NCI-H1092 (cell line): Measurements from ENCODE around the gene SPINT1.
"Not testable (repeated sequence)": the region's sequence is repeated elsewhere in the genome, so short reads cannot be mapped to it uniquely, and the experiment has no call there.

ENCODE experiments used
- DNase-seq: peaks from one replicate; lab custom pipeline; 2025; lab: John Stamatoyannopoulos, UW

Gene SPINT1

DNA sequence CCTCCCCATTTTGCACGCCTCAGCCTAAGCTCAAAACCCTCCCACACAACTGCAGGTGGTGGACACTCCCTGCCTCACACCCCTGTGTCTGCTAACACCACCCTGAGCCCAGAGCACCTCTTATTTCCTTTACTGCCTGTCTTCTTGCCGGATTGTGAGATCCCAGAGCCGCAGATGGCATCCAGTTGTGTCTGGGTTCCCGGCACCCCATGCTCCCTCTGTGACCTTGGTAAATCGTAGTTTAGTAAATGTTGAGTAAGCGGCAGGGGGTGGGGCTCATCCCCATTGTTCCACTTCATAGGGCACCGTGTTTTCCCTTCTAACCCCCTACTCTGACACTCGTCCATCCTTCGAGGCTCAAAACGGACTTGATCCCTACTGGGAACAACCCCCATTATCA, 14.9 kb downstream of the SPINT1 start:
- DNase-seq: no peak

GRCh38 chr15:40859206-40859851, 15.5 kb downstream of the SPINT1 start:
- peak; percentile 41 for DNase-seq

DNA sequence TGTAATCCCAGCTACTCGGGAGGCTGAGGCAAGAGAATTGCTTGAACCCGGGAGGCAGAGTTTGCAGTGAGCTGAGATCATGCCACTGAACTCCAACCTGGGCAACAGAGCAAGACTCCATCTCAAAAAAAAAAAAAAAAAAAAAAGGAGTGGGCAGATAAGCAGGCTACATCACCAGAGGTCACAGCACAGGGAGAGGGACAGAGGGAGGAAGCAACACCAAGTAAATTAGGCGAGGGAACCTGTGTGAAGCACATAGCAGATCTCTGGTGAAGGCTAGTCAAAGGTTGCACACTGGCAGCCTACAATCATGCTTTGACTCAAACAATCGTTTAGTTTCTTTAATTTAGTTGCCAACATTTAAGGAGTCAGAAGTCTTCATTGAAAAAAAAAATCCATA, 17.3 kb downstream of the SPINT1 start:
- DNase-seq: not testable (repeated sequence)

DNA sequence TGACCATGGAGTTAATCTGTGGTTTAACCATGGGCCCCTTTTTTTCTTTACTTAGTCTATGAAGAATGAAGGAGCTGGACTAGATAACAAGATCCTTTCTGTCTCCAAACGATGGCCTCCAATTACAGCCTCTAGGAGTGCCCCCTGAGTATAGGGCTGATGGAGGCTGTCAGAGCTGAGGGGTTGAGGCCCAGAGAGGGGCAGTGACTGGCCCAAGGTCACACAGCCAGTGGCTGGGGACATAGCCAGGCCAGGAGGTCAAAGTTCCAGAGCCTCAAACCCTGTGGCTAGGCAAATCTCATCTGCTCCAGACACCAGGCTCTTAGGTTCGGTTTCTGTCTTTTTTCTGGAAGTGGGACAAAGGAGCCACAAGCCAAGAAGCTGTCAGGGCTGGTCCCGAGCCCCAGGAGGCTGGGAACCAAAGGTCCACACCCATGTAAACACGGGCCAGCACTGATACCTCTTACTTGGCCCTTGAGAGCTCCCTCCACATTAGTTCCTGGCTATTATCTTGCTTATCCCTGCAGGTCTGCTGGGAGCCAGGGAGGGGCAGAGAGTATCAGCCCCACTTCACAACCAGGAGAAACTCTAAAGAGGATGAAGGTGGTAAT, 19.9 kb downstream of the SPINT1 start:
- no peak for DNase-seq

DNA sequence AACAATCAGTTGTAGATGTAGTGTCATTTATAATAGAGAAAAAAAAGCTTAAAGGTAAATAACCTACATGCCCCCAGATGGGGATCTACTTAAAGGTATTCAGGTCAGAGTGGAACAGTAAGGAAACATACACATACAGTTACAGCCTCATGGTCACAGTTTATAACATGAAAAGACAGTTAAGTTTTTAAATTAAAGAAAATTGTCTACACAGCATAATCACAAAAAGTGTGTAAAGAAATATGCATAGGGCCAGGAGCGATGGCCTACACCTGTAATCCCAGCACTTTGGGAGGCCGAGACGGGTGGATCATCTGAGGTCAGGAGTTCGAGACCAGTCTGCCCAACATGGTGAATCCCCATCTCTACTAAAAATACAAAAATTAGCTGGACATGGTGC, 23.4 kb downstream of the SPINT1 start:
- DNase-seq: no peak

DNA sequence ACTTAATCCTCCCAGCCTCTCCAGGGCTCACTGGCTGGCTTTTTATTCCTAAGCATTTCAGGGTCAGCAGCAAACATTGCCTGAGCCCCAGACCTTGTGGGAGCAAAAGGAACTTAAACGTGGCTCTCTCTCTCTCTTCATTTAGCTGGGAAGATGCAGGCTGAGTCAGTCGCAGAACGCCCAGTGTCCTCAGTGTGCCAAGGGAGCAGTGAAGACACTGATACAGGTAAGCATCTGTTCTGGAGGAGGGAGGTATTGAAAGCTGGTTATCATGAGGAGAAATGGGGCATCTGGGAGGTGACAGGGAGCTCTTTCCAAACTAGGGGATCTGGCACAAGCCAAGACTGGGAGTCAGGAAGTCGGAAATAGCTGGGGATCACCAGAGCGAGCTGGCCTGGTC, 25.8 kb downstream of the SPINT1 start:
- no peak for DNase-seq

- no peak for DNase-seq
Observed at GRCh38 chr15:40870716-40871115, 26.9 kb downstream of the SPINT1 start.

DNA sequence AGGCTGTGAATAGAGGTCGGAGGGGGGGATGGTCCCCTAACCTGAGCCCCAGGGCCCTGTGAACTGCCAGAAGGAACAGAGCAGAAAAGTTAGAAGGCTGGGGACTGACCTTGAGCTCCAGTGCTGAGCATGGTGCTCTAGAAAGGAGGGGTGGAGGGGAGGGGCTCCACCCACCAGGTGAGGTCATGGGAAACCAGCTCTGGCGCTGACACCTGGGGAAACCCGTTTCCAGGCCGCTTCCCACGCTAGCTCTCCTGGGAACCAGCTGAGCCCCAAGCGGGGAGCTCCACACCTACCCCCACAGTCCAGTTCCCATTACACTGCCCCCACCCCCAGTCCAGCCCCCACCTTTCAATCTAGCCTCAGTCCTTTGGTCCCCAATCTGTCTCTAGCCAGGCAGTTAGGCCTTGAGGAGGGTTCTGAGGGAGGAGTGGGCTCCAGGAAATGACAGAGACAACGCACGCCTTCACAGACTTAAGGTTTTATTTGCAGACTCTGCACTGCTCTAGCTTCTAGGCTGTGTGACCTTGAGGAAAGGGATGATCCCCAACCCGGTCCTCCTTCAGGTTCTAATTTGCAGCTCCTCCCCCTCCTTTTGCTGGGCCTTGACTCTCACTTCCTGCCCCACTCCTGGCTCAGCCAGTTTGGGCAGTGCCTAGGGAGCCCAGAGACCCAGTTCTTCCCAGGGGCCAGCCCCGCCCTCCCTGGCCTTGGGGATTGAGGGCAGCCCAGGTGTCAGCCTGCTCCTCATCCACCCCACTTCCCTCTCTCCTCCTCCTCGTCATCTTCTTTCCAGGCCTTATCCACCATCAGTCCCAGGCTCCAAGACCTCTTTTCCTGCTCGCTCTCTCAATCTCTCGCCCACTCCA, 28.1 kb downstream of the SPINT1 start:
- no peak for DNase-seq

- DNase-seq: no peak
Observed at GRCh38 chr15:40872791-40873693, 29.2 kb downstream of the SPINT1 start.

GRCh38 chr15:40873694-40874561, 30.1 kb downstream of the SPINT1 start, which contains the start of gene RHOV:
Gene RHOV, minus strand, starts transcription at chr15:40874234. Its CDS starts 95 bp downstream, at chr15:40874139.
- DNase-seq: peak; percentile 24

GRCh38 chr15:40875991-40876730, 32.3 kb downstream of the SPINT1 start:
- DNase-seq: no peak

DNA sequence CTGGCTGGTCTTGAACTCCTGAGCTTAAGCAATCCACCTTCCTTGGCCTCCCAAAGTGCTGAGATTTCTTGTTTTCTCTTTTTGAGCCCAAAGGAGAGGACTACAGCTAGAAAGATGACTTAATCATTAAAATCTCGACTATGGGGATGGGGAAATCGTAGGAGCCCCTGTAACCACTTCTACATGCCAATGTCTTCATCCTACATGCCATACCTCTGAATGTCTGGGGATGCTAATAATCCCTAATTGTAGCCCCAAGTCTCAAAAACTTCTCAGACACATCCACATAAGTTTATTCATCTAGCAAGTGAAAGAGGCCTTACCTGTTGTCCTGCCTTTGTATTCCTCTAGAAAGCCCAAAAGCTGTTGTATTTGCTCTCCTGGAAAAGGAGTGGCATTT, 33.8 kb downstream of the SPINT1 start:
- no peak for DNase-seq

DNA sequence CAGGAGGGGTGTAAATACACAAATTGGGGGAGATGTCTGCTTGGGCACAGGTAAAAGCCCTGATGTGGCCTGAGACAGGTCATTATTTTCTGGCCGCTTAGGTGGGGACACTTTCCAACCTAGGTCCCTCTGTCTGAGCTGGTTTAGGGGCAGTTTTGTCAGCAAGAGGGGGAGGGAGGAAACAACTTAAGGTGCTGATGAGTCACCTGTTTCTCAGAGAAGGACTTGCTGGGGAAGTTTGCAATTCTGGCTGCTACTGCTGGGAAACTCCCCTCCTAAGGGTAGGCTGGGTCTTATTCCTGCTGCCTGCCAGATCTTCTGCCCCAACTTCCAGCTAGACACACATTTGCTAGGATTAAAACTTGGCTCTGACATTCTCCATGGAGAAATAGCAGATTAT, 34.9 kb downstream of the SPINT1 start:
- no peak for DNase-seq

- no peak for DNase-seq
Observed at GRCh38 chr15:40879609-40880008, 35.8 kb downstream of the SPINT1 start.

DNA sequence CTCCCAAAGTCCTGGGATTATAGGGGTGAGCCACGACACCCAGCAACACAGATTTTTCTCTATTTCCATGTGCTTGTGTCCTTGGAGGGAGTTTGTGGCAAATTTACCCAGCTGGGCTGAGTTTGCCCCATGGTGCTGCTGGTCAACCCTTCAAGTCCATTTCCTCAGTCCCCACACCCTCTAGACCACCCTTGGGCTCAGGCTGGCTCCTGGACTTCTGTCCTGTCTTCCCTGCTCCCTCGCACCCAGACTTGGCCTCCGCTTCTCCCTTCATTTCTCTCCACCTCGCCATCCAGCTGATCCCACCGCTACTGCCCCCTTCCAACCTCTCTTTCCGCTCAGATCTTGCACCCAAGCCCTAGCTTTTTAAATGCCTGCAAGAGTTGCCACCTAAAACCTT, 37.5 kb downstream of the SPINT1 start:
- DNase-seq: no peak

DNA sequence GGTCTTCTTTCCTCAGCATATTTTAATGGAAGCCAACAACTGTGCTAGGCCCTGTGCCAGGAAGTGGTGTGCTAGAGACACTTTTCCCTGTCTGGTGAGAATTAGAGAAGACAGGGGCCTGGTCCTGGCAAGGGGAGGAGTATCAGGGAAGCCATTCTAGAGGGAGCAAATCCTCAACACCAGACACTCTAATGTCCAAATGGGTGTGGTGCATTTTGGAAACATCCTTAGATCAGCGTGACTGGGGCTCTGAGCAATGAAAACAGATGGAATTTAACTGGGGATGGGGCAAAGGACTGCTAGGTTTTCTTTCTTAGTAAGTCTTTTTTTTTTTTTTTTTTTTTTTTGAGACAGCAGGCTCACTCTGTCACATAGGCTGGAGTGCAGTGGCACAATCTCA, 42.7 kb downstream of the SPINT1 start:
- no peak for DNase-seq

GRCh38 chr15:40889112-40889511, 45.3 kb downstream of the SPINT1 start:
- no peak for DNase-seq

DNA sequence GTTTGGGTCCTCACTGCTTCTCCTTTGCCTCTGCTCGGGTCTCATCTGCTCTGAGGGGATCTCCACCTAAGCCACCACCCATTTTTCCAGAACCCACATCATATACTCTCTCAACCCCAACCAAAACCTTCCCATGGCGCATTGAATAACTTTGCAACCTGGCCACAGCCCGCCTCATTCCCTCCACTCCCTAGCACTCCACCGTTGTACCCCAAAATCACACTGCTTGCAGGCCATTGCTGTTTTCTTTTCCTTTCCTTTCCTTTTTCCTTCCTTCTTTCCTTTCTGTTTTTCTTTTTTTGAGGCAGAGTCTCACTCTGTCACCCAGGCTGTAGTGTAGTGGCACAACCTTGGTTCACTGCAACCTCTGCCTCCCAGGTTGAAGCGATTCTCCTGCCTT, 47.3 kb downstream of the SPINT1 start:
- no peak for DNase-seq

DNA sequence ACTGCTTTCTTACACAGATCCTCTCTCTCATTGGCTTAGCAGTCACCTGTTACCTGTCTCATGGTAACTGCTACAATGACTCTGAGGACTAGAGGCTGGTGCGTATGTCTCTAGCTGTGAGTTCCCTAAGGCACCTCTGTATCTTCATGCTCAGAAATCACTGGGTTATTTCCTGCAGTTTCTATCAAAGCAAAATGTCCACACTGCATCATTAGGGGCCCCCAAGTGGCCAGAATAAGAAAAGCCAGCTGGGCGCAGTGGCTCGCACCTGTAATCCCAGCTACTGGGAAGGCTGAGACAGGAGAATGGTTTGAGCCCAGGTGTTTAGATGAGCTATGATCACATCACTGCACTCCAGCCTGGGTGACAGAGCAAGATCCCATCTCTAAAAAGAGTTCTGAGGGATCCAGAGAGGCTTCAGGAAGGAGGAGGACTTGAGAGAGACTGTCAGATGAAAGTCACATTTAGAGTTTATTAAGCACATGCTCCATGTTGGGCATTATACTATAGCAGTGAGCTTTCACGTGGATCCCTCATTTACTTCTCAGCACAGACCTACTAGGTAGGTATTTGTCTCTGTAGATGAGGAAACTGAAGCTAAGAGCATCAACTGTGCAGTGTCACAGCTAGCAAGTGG, 48.1 kb downstream of the SPINT1 start:
- no peak for DNase-seq
